ENCODE data around the gene P2RX7.
"Not testable (repeated sequence)": the region's sequence is repeated elsewhere in the genome, so short reads cannot be mapped to it uniquely, and the experiment has no call there.

The P2RX7 gene

DNA sequence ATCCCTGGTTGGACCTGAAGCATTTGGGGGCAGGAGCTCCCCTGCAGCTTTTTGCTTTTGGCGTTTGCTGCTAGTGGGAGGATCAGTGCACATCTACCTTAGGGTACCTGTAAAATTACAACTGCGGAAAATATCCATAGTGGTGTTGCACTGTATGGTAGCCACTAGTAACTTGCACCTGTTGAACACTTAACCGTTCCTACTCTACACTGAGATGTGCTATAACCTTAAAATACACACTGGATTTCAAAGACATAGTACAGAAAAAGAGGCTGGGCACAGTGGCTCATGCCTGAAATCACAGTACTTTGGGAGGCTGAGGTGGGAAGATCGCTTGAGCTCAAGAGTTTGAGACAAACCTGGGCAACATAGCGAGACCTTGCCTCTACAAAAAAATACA is 80.2 kb downstream of the P2RX7 start:
- no peak for DNase-seq

DNA sequence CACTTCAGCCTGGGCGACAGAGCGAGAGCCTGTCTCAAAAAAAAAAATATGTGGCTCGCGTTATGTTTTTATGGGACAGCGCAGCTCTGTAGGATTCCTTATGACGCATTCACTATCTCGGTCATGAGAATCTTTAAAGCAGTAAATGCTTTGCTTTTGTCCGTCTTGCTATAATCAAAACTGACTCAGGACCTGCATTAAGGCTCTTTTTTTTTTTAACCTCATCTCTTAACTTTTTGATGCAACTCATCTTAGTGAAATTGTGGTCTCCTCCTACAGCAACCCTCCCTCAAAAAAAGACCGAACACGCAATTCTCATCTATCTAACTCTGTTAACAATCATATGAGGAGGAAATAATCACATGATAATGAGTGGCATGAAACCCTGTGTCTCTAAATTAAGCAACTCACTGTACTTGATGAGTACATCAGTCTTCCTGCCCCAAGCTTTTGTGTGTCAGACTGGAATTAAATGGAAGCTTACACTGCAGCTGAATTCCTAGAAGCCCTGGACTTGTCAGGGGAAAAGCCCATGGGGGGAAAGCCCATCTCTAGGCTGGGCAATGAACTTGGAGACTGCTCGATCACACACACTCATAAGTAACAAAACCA is 81.6 kb downstream of the P2RX7 start:
- peak; percentile 21 for DNase-seq

DNA sequence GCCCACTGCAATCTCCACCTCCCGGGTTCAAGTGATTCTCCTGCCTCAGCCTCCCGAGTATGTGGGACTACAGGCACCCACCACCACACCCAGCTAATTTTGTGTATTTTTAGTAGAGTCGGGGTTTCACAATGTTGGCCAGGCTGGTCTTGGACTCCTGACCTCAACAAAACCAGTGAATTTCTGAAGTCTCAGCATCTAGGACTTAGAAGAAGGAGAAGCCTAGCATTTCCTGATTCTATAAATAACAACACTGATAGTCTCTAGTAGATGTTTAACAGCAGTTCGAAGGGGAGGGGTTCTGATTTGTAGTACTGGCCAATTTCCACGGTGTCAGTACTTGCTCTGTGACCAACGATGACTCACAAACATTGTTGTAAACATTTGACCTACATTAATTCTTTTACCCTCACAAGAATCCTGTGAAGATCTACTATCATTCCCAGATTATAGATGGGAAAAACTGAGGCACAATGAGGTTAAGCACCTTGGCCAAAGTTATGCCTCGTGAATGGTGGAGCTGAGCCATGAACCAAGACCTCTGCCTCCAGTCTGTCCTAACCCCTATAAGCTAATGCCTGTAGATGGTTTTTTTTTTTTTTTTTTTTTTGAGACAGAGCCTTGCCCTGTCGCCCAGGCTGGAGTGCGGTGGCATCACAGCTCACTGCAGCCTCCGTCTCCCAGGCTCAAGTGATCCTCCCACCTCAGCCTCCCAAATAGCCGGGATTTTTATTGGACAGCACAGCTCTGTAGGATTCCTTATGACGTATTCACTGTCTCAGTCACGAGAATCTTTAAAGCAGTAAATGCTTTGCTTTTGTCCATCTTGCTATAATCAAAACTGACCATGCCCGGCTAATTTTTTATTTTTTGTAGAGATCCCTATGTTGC is 82.4 kb downstream of the P2RX7 start:
- DNase-seq, result peak; percentile 33

DNA sequence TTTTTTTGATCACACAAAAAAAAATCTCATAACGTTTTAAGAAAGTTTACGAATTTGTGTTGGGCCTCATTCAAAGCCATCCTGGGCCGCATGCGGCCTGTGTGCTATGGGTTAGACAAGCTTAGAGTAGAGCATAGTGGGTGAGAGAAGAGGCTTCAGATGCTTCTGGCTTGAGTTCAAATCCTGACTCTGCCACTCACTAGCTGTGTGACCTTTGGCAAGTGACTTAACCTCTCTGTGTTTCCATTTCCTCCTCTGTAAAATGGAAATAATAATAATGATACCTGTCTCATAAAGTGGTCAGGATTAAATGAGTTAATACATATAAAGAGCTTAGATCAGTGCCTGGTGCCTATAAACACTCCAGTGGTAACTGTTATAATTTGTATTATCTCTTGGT is 83.4 kb downstream of the P2RX7 start:
- no peak for DNase-seq

DNA sequence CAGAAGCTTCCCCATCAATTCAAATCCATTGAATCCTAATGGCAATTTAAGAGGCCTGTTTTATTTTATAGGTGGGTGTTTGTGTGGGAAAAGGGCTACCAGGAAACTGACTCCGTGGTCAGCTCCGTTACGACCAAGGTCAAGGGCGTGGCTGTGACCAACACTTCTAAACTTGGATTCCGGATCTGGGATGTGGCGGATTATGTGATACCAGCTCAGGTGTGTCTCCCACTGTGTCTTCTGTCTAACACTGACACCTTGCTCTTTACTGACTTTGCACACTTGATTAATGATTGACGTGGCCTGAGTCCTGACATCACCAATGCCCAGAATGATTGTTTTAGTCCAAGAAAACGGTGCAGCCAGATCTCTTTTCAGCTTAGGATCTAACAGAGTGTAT is 84.4 kb downstream of the P2RX7 start:
- DNase-seq, result no peak

DNA sequence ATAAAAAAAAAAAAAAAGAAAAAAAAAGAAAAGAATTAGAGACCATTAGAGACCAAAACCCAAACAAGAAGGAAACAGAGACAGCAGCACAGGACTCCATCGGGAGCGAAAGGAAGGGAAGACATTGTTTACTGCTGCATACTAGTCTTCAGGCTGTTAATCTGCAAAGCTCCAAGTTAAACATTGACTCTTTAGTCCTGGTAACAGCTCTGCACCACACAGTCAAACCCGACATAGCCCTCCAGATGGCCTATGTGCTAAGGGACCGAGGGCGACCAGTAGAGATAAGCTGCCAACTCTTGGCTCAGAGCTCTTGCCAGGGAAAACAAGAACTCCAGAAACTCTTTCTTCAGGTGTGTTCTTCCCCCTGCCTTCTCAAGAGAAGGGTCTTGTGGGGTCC is 85.1 kb downstream of the P2RX7 start:
- no peak for DNase-seq

DNA sequence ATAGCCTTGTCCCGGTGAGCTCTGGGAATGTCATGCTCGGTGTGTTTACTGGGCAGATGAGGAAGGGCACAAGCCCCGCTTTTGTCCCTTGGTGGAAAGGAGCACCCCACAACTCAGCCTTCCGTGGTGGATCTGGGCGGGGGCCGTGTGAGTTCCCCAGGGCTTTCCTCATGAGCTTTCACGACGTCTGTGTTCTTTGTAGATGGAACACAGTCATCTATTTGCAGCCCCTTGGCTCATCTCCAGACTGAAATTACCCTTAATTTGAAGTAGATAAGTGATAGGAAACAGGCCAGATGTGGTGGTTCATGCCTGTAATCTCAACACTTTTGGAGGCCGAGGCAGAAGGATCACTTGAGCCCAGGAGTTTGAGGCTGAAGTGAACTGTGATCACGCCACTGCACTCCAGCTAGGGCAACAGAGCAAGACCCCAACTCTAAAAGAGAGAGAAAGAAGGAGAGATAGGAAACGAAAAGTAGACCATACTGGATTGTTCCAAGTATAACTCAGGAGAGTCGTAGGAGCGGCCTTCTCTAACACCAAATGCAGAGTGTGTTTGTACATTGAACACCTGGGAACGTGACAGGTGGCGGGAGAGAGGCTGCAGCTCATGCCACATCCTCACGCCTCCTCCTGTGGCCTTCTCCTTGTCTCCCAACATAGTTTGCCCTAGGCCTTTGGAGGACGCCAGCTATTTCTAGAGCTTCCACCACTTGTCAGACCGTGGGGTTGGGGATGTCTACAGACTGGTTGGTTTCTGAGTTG is 86.1 kb downstream of the P2RX7 start:
- no peak for DNase-seq

DNA sequence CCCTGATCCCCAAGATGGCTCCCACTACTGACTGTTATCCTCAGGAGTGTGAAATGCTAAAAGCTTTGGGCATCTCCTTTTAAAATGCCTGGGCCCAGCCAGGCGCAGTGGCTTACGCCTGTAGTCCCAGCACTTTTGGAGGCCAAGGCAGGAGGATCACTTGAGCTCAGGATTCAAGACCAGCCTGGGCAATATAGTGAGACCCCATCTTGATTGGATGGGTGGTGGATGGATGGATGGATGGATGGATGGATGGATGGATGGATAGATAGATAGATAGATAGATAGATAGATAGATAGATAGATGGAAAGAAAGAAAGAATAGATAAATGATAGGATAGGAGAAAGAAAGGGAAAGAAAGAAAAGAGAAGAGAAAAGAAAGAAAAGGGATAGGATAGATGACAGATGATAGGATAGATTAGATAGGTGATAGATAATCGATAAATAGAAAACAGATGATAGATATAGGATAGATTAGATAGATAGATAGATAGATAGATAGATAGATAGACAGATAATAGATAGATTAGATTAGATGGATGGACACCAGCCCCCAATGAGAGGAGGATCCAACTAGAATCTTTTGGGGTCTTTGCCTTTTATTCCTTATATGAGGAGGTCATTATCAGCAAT is 86.8 kb downstream of the P2RX7 start:
- DNase-seq, result no peak

DNA sequence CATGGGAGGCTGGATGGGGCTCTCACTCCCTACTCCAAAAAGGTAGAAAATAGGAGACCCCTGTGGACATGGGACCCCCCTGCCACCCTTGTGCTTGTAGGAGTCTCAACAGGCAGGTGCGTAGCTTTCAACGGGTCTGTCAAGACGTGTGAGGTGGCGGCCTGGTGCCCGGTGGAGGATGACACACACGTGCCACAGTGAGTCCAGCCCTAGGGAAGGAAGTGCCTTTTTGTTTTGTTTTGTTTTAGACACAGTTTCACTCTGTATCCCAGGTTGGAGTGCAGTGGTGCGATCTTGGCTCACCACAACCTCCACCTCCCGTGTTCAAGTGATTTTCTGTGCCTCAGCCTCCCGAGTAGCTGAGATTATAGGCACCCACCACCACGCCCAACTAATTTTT is 90.2 kb downstream of the P2RX7 start:
- no peak for DNase-seq

DNA sequence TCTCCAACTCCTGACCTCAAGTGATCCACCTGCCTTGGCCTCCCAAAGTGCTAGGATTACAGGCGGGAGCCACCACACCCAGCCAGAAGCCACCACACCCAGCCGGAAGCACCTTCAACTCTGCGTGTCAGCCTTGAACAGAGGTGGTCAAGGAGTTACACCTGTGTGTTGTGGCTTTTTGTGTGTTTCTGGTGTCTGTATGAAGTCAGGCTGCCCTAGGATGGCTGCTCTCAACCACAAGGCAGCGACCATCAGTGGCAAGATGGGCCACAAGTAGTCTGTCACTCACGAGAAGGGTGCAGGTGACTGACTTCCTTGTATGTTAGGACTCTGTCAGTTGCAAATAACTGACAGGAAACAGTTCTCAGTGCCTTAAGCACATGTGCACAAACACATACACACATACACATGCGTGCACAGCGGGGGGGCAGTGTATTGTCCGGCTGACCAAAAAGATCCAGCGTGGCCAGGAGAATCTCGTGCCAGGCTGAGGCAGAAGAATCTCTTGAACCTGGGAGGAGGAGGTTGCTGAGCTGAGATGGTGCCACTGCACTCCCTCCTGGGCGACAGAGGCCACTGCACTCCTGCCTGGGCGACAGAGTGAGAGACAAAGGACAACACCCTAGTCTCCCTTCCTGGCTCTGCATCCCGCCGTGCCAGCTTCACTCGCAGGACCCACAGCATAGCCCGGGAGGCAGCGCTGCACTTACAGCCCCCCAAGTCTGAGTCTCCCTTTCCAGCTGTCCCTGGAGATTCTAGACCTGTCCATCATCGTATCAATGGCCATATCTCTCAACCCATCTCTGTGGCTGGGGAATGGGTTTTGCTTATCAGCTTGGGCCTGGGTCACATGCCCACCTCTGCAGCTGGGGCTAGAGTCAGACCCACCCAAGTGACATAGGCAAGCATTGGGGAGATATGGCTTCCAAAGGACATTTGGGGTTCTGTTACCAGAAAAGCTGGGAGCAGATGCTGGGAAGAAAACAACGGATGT is 90.9 kb downstream of the P2RX7 start:
- peak; percentile 44 for DNase-seq

DNA sequence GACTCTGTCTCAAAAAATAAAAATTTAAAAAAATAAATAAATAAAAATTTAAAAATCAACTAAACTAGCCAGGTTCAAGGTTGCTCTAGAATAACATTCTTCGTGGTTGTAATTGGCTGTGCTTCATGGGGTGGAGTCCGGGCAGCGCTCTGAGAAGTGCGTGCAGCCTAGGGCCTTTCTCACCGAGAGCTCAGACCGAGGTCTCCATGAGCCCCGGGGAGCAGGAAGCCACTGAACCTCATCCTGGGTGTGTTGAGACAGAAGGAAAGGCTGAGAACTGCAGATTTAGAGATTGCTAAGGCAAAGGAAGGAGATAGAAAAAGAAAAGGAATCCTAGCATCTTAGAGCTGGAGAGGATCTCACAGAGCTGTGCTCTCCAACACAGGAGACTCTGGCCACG is 91.9 kb downstream of the P2RX7 start:
- DNase-seq, result peak; percentile 61

DNA sequence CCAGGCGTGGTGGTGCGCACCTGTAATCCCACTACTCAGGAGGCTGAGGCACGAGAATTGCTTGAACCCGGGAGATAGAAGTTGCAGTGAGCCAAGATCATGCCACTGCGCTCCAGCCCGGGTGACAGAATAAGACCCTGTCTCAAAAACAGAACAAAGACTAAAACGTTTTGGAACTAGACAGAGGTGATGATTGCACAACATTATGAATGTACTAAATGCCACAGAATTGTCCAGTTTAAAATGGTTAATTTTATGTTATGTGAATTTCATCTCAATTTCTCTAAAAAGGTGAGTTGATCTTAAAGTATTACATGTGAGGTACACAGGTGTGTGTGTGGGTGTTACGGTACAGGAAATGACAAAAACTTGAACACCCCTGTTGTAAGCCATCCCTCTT is 93.7 kb downstream of the P2RX7 start:
- DNase-seq, result no peak

DNA sequence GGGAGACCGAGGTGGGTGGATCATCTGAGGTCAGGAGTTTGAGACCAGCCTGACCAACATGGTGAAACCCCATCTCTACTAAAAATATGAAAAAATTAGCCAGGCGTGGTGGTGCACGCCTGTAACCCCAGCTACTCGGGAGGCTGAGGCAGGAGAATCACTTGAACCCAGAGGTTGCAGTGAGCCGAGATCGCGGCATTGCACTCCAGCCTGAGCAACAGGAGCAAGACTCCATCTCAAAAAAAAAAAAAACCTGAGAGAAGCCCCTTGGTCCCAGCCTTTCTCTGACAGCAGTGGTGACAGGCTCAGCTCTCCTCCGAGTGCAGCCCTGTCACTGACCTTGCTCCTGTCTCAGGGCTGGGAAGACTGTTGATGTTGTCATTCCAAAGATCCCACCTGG is 94.2 kb downstream of the P2RX7 start:
- DNase-seq, result not testable (repeated sequence)

DNA sequence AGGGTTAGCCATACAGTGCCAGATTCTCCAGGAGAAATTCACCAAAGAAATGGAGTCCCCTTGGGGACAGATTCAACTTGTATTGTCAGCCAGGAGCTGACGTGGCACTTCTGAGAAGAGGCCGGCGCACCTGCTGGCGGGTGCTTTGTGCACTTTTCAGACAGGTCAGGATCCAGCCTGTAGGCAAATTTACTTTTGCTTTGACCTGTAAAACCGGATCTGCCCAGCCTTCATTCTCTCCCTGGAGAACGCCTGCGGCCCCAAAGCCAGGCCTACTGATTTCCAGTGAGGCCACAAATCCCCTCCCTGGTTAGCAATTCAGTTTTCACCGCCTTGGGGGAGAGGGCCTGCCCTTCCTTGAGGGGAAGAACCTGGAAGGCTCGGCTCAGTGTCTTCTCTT is 94.6 kb downstream of the P2RX7 start:
- no peak for DNase-seq

DNA sequence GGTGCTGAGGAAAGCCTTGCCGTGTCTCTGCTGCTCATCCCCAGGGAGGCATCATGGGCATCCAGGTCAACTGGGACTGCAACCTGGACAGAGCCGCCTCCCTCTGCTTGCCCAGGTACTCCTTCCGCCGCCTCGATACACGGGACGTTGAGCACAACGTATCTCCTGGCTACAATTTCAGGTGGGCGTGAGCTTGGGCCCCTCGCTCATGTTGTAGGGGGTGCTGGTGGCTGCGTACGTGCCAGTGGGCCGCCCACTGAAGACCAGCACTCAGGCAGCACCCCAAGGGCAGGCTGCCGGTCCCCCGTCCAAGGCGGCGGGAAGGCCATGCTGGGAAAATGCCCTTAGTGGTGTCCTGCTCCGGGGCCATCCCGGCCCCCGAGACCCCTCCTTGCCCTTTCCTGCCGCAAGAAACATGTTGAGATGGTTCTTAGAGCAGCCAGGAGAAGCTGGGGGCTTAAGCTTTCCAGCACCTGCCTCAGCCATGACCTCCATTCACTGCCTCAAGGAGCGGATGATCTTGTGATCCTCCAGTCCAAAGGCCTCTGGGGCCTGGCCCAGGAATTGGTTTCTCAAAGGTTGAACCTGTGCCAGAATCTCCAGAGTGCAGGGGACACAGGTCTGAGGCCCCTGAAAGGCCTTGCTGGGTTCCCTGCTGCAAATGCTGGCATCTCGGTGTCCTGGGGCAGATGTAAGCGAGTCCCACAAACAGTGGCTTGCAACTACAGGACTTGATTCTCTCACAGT is 96.4 kb downstream of the P2RX7 start:
- DNase-seq, result no peak

DNA sequence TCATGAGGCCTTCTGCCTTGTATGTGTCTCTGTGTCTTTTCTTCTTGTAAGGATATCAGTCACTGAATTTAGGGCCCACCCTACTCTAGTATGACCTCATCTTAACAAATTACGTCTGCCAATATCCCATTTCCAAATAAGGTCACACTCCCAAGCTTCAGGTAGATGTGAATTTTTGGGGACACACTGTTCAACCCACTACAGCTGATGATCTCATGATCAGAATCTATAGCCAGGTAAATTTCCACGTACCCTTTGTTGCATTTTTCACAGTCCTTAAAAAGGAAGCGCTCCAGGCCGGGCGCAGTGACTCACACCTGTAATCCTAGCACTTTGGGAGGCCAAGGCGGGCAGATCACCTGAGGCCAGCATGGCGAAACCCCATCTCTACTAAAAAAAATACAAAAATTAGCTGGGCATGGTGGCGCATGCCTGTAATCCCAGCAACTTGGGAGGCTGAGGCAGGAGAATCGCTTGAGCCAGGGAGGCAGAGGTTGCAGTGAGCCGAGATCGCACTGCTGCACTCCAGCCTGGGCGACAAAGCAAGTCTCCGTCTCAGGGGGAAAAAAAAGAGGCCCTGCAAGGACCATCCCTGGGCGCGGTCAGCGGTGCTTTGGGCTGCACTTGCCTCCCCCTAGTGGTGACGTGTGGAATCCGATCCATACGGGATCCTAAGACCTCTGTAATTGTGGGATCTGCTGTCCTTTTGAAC is 97.3 kb downstream of the P2RX7 start:
- DNase-seq, result peak; percentile 62

DNA sequence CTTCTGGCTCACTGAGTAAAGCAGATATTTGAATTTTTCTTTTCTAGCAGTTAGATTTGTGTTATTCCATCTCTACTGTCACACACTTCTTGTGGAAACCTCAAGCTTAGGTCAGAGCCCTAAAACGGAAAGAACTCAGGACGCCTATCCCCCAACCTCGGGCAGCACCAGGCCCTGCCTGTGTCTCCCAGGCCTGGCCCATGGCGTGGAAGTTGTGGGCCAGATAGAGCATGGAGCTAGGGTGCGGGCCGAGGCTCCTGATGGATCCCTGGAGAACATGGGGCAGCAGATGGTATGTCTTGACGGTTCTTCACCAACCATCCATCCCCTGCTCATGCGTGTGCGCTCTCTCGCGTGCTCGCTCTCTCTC is 97.8 kb downstream of the P2RX7 start:
- no peak for DNase-seq

DNA sequence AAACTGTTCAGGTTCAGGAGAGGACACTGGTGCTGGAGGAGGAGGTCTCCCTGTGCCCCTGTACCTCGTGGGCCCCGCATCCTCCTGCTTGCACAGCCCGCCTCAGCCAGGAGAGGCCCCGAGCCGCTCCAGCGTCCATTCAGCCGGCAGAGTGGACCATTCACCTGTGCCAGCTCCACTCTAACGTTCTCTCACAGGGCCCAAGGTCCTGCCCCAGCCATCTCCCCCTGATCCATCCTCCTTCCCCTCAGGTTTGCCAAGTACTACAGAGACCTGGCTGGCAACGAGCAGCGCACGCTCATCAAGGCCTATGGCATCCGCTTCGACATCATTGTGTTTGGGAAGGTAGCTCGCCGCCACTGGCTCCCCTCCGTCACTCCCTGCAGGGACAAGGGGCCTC is 99.5 kb downstream of the P2RX7 start:
- DNase-seq, result no peak

DNA sequence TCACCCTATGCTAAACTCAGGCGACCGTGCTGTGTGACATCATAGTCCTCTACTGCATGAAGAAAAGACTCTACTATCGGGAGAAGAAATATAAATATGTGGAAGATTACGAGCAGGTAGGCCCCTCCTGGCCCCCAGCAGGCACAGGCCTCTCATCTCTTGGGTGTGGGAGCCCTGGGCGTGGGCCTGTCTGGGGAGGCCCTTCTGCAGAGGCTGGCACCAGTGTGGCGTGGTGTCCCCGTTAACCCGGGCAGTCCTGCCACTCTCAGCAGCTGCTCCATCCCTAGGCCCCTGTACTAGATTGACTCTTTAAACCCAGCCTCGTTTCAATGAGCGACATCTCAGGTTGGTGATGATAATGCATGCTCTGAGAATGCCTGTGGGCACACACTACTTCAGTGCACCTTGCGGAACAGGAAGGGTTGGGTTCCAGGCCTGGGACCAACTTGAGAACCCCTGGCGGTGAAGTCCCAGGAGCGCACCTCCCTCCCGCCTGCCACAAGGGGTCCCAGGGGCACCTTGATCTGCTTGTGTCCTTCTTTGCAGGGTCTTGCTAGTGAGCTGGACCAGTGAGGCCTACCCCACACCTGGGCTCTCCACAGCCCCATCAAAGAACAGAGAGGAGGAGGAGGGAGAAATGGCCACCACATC is 100.4 kb downstream of the P2RX7 start:
- no peak for DNase-seq

DNA sequence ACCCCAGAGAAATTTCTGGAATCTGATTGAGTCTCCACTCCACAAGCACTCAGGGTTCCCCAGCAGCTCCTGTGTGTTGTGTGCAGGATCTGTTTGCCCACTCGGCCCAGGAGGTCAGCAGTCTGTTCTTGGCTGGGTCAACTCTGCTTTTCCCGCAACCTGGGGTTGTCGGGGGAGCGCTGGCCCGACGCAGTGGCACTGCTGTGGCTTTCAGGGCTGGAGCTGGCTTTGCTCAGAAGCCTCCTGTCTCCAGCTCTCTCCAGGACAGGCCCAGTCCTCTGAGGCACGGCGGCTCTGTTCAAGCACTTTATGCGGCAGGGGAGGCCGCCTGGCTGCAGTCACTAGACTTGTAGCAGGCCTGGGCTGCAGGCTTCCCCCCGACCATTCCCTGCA is 100.9 kb downstream of the P2RX7 start:
- no peak for DNase-seq
